Measurements from ENCODE around the gene FGF2.
"Not testable (repeated sequence)": the region's sequence is repeated elsewhere in the genome, so short reads cannot be mapped to it uniquely, and the experiment has no call there.

The FGF2 gene

DNA sequence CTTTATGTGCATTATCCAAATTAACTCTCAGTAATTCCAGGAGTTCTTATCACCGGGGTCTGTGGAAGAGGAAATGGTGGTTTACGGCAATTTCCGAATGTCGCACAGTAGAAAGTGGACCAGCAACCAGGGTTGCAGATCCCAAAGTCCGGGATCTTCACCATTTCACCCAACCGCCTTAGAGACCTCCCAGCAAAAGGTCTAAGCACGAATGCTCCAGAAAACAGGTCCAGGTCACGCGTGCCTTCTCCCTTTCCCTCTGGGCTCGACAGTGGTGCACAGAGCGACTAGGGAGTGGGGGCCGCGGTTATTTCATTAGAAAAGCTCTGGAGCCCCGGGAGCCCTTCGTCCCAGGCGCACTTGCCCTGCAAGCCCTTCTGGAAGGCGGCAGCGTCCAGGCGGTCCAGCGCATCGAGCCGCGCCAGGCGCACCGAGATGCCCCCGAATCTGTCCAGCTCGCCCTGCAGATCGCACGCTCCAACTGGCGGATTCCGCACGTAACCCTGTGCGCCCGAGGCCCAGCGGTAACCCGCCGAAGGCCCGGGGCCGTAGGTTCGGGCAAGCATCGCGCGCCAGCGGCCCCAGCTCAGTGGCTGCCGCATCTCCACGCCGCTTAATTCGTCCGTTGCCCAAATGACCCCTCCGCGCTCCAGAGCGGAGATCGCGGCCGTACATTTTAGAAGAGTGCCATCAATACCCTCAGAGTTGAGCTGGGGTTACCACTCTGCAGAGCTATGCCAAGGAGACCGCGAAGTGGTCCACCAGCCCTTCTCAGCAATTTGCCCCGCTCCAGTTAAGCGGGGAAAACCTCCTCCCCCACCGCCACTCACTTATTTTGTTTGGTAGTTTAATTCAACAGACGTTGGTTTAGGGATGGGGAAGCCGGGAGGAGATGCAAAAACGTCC is 95.6 kb downstream of the FGF2 start, which contains the start of gene NUDT6:
Gene NUDT6, minus strand, starts transcription at position 627 of the 906 bp plus-strand sequence. Its CDS starts 25 bp downstream, at position 602.
- in situ Hi-C loops (cut with MboI; ENCODE audit: low sequenced_read_pairs): no loop called here

DNA sequence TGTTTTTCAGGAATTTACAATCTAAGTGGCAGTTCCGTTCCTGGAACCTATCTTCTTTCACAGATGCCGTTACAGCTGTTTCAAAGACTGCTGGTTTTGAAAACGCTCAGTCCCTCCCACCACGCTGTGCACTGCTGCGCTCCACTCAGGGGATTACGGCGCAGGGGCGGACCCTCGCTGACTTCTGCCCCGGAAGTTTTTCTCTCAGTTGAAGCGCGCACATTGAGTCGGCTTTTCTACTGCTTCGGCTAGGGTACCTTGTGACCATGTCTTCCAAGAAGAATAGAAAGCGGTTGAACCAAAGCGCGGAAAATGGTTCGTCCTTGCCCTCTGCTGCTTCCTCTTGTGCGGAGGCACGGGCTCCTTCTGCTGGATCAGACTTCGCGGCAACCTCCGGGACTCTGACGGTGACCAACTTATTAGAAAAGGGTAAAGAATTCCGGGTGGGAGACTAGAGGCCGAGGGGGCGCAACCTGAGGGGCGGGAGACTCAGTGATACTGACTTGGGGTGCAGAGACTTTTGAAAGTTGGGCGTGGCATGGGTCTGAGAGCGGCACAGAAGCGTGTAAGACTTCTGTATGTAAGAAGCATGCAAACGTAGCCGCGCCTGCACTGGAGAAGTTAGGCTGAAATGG is 96.4 kb downstream of the FGF2 start:
- in situ Hi-C loops (cut with MboI; ENCODE audit: low sequenced_read_pairs): no loop called here

DNA sequence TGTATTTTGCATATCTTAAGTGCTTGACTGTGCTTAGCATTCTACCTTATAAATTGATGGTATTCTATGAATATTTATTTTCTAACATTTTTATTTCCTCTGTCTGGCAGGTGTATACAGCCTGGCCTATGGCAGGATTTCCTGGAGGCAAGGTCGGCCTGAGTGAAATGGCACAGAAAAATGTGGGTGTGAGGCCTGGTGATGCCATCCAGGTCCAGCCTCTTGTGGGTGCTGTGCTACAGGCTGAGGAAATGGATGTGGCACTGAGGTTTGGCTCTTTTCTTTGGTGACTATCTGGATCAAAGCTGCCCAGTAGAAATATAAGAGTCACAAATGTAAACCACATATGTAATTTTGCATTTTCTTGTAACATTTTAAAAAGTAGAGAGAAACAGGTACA is 102.3 kb downstream of the FGF2 start:
- in situ Hi-C loops (cut with MboI; ENCODE audit: low sequenced_read_pairs): no loop called here

DNA sequence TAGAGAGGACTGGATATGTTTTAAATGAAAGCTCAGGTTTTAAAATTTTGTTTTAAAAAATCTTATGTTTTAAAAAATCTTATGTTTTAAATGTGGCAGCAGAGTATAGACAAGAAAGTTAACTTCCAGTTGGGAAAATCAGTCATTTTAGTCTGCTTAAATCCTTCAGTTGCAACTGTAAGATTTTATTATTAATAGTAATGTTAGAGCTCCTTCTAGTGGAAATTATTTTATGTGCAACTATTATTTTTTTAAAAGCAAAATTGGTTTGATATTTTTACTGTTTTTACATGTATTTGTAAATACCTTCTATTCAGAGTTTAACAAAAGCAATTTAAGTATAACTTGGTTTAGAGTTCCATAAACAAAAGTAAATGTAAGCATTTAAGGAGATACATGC is 104.2 kb downstream of the FGF2 start:
- in situ Hi-C loops (cut with MboI; ENCODE audit: low sequenced_read_pairs): no loop called here

DNA sequence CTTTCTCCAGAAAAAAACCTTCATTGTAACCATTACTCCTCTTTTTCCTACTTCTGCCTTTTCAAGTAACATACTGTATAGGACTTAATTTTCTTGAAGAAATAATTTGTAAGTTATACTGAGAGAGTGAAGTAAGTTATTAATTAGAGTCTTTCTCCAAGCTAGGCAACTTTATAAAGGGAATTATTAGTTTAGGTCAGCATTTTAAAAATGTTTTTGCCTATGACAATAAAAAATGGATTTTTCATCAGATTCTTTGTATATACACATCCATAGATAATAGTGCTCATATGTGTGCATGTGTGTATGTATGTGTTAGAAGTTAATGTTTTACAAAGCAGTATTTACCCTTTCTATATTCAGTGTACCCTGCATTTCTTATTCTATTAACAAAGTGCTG is 106.1 kb downstream of the FGF2 start:
- in situ Hi-C loops (cut with MboI; ENCODE audit: low sequenced_read_pairs): no loop called here

DNA sequence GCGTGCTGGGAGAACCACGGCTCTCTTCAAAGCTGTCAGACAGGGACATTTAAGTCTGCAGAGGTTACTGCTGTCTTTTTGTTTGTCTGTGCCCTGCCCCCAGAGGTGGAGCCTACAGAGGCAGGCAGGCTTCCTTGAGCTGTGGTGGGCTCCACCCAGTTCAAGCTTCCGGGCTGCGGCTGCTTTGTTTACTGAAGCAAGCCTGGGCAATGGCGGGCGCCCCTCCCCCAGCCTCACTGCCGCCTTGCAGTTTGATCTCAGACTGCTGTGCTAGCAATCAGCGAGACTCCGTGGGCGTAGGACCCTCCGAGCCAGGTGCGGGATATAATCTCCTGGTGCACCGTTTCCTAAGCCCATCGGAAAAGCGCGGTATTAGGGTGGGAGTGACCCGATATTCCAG is 118.5 kb downstream of the FGF2 start:
- in situ Hi-C loops (cut with MboI; ENCODE audit: low sequenced_read_pairs): not testable (repeated sequence)

DNA sequence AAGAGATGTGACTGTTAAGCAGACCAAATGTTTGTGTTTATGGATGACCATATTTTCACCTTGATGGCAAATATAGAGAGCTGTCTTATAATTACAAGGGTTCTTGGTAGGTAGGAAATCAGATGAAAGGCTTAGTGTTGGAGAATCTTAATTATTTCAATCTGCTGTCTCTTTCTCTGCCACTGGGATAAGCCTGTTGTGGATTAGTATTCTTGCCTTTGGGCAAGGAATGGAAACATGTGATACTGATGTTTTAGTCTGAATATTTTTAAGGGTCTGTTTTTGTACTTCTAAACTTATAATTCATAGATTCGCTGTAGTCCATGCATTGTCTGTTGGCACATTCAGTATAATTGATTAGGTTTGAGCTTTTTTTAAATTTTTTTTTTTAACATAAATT is 119.5 kb downstream of the FGF2 start:
- in situ Hi-C loops (cut with MboI; ENCODE audit: low sequenced_read_pairs): no loop called here

Data from HL-60/S4 (cell line).